GM21367 (cell line): ENCODE results near the gene HOXB3.

ENCODE experiments used
- ATAC-seq: cut with Tn5 transposase; IDR thresholded peaks from one replicate; pipeline ENCODE4 v1.9.1; 2021; ENCODE audit not compliant: unreplicated experiment

Gene HOXB3

DNA sequence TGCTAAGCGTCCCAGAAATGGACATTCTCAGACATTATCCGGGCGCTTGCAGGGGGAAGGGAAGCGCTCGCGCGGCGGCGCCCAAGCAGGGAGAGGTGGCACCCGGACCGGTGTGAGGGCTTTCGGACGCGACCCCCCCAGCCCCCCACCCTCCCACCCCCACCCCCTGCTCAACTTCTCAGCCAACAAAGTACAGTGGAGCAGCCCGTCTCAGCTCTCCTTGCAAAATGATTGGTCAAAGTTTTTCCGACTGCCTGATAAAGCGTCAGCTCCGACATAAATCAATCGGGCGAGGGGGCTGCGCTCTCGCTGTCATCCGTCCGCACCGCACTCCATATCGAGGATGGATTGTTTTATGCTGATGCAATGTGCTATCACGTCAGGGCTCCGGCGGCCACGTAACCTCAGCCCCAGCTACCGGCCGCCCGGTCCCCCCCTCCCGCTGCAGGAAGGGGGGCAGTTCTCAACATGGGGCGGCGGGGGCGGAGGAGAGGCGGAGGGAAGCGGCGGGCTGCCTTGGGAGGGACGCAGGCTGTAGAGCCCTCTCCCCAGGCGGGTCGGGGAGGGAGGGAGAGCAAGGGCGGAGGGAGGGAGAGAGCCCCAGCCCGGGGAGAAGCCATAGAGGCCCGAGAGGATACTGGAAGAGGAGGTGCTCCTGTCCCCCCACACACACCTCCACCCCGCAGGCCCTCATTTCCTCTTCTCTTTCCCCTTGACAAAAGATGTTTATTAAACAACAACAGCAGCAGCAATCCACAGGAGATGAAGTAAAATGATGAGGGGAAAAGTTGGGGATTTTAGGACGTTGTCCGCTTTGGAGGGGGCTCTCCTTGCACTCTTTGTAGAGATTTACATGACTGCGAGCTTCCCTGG is 36.4 kb upstream of the HOXB3 start, which contains the start of gene HOXB9:
TSS of gene HOXB9 (minus strand) at position 114 of the 873 bp plus-strand sequence. CDS start at position 25, 89 bp downstream.
- no peak for ATAC-seq

DNA sequence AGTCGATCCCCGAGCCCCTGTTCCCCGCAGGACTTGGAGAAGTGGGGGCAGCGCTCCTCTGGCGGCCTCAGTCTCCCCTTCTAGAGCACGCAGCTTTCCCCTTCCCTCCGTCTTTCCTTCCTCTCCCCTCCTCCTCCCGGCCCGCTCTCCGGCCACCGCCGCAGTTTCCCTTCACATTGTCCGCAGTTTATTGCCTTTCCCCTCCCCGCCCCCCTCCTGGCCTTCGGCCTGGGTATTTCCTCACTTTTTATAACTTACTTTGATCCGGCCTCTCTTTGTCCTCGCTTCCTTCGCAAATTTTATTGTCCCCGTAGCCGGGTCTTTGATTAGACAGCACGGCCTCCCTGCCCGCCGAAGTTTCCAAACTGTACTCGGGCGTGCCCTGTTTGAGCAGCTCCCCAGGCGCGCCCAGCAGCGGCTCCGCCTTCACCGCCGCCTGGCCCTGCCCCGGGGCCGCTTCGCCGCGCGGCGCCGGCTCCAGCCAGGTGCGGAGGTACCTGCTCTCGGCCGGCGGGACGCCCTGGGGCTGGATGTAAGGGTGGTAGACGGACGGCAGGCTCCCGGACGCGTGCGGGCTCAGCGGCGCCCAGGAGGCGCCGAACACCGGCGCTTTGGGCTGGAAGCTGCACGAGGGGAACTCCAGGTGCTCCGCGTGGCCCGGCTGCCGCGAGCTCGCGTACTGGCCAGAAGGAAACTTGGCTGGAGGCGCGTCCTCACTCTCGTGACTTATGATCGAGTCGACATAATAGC is 35.6 kb upstream of the HOXB3 start:
- ATAC-seq = no peak

DNA sequence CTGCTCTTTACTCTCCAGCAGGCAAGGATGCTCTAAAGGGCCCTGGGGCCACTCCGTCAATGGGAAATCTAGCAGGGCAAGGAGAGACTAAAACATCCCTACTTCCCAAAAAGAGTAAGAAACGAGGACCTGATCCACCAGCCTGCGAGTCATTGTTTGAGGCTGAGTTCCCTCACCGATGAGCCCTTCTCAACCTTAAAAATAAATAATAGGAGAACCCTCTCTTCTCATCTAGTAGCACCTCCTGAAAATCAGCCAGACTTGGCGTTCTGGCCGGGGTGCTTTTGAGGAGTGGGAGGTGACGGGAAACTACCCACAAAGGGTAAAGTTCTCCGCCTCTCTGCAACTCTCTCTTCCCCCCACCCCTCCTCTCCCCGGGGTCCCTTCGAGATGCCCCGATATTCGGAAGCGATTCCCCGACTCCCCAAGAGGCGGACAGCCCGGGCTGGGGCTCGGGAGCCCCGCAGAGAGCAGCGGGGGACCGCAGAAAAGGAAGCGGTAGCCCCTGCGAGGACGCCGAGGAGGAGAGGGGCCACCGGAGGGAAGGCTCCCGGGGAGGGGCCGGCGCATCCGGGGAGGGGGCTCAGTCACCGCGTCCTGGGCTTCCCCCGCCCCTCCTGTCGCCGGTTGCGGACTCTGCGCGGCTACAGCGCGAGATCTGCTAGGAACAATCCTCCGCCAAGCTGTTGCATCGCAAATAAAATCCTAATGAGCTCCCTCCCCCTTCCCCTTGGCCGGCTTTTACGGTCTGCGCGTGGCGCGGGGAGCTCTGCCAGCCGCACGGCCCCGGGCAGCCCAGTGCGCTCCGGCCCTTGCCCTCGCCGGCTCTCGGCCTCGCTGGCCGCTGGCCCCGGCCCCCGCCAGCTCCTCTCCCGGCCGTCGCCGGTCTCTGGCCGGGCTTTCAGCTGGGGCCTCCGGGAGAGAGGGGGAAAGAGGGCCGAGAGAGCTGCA is 34.8 kb upstream of the HOXB3 start:
- no peak for ATAC-seq

DNA sequence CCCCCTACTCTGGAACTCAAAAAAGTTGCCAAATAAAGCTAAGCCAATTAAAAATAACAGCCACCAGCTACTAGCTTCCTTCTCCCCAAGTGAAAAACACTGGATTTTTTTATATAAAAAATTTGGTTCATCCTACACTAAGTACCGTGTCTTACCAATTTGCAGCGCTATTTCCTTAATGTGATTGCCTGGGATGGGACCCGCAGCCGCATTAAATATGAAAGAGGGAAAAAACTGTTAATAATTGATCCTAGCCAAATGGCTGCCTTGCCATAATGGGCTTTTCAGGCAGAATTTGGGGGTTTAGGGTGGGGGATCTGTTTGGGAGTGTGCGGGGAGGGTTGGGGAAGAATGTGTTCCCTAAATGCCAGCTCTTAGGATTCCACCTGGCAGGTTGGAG is 34.1 kb upstream of the HOXB3 start:
- no peak for ATAC-seq

DNA sequence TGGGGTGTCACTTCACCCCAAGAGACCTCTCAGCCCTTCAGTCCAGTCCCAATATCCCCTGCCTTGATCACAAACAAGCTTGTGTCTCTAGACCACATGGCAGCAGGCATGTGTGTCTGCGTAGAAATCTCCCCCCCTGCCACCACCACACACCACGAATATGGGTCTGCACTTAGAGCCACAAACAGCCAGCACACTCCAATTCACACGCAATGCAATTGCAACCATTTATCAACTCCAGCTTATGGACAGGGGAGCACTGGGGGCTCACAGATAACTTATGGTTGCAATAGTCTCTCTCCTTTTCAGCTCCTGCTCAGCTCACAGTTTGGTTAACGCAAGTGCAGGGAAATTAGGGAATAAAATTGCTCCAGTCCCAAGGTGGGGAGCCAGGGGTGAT is 33.5 kb upstream of the HOXB3 start:
- ATAC-seq = no peak

DNA sequence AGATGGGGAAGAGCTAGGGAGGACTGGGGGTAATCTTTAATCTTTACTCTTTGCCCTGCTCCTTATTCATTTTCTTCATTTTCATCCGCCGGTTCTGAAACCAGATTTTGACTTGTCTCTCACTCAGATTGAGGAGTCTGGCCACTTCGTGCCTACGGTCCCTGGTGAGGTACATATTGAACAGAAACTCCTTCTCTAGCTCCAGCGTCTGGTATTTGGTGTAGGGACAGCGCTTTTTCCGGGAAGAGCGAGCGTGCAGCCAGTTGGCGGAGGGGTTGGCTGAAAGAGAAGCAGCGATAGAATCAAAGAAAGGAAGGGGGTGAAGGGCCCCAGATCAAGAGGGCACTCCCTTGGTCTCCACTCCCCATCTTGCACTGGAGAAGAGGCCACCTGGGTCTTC is 32.8 kb upstream of the HOXB3 start:
- no peak for ATAC-seq

DNA sequence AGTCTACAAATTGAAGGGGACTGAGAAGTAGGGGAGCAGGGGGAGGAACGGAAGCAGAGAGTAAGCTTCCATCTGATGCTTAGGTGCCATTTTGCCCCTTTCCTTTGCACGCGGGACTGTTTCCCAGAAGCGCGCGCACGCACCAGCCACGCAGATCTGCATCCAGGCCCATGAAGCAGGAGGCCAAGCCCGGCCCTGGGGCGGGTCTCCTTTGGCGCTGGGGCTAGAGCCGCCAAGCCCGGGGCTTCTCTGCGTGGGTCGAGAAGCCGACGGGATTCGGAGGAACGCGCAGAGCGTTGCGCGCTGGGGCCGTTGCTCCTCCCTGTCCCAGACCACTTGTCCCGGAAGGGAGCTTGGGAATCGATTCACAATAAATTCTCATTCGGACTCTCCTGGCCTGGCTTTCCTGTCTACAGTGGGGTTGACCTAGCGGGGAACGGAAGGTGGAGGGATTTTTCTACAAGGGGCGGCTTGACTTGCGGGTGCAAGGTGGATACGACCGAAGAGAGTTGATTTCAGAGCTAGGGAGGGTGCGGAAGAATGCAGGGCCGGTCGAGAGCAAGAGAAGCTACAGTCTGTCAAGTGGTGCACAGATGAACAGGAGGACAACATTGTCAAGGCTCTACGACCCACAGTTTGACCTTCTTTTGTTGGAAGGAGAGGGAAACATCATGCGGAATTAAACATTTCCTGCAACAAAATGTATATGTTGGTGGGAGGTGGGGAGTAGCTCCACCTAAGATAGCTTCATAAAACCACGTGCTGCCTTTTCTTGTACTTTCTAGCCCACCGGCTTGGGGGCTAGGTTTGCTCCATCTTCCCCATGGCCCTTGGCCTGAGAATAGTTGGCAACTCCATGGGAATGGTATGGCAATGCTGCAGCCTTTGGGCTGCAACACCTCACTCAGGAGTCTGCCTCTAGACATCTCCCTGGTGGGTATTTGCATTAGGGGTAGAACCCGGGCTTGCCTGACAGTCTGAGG is 31.7 kb upstream of the HOXB3 start:
- ATAC-seq = no peak

DNA sequence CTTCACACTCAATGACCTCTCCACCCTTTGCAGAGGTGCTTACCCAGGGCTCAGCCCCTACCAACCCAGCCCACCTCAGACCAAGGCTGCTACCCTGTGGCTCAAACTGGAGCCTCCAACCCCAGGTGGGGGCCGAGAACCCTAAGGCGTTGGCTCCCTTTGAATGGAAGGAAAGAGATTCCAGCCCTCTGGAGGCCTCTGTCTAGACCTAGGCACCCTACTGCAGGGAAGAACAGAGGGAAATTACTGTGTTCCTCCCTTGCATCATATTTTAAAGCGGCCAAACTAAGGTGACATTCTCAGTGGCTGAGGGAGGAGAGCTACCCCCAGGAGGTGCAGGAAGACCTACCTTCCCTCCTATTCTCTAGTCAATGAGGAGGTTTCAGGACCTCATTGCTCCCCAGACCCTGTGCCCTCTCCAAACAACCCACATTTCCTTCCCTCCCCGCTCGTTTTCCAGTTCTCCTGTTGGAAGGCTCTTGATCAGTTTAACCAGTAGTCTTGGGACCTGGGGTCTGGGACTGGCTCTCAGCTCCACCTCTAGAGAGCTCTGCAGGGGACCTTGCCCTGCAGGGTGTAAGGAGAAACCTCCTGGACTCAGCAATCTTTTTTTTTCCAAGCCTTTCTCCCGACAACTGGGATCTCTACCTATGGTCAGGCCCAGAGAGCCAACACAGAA is 30.6 kb upstream of the HOXB3 start:
- no peak for ATAC-seq

DNA sequence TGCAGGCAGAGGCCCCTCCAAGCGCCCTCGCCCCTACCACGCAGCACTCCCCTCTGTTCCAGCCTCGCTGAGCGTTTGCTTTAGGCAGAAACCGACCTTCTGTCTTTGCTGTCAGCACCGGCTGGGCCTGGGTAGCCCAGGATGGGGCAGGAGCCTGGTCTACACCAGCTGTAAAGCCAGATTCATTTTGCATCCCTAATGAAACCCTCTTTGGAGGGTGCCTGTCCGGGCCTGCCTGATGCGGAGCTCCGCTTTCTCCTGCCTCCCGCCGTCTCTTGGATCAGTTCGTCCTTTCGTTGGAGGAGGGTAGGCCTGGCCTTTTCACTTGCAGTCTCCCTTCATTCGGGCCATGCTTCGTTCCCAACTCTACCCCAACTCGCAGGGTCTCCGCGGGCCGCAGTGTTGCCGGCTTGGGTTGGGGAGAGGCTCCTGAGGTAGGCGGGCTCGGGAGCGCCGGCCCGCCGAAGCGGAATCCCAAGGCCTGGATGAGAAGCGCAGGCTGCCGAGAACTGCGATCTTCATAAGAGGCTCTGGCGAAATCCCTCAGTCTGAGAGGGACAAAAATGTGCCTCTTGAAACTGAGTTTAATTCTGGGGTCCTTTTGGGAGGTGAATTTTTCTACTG is 29.9 kb upstream of the HOXB3 start:
- ATAC-seq = no peak

DNA sequence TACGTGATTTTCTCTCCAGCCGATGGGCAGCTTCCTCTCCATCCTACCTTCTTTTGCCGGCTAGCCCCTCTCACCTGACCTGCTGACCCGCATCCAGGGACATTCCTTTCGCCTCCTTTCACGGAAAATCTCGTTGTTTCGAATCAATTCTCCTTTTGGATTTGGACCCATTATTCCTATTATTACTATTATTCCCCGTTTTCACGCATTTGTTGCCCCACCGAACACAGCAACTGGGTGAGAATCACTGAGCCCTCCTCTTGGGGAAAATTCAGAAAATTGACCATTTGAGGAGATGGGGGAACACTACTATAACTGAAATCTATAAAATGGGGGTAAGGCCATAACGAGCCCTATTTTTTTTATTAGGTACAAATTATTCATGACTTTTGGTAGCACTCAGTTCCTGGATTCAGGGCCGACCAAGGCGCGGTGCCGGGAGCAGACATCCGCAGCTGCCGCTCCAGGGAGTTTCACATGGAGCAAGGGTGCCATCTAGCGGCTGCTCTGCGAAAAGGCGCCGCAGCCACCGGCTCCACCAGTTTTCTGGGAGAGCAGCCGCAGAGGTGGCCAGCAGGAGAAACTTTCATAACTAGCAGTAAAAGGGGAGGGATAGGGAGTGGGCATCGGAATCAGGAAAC is 28.3 kb upstream of the HOXB3 start:
- no peak for ATAC-seq

DNA sequence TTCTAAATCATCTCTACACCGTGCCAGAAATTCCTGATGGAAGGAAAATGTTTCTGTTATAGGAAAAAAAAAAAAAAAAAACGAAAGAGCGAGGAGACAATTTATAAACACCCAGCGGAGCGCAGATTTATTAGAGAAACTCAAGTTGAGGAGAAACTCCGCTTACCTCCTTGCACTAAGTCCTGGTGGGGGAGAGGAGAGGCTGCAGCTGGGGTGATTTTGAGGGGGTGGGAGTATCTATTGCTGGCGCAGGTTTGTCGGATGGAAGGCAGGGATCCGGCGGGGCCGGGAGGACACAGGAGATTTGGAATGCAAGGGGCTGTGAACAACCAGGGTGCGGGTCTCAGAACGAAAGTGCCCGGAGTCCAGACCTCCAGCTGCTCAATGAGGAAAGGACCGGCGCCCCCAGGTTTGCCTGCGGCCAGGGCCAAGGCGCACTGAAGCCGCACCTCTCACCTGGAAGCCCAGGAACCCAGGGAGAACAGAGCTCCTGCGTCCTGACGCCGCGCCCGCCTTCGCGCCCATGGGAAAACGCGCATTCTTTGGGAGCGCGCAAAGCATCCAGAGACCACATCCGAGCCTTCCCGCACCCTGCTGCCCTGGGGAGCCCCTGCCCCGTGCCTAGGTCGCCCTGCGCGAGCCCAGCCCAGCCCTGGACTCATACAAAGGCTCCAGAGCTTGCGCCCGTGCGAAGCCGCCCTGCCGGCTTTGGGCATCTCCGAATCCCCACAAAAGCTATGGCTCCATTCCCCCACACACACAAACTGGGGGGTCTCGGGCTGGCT is 27.6 kb upstream of the HOXB3 start:
- no peak for ATAC-seq

DNA sequence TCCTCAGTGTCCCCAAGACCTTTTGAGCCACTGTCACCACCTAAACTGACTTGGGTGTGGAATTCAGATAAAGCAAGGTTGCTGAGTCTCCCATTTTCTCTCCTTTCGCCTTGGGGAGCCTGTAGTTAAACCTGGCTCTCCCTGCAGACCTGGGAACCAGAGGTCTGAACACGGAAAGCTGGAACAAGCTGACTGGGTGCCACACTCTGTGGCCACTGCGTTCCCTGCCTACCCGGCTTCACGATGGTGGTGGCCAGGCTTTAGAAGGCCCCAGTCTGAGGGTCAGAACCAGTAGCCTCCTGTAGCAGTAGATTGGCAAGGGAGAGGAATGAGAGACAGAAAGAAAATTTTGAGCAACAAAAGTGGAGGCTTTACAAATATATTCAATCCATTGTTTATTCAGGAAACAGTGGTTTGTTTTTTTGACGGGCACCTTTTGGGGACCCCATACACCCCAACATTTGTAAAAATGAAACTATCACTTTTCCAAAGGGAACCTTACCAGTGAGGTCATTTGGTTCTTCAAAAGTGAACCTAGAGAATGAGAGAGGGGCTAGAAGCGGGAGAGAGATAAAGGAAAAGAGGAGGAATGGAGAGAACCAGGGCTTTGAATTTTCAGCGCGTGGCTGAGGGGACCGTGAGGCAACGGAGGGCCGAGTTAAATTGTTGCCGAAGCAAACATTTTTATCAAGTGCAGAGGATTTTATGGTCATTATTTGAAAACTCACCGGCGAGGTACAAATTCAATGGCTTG is 26.9 kb upstream of the HOXB3 start:
- no peak for ATAC-seq

DNA sequence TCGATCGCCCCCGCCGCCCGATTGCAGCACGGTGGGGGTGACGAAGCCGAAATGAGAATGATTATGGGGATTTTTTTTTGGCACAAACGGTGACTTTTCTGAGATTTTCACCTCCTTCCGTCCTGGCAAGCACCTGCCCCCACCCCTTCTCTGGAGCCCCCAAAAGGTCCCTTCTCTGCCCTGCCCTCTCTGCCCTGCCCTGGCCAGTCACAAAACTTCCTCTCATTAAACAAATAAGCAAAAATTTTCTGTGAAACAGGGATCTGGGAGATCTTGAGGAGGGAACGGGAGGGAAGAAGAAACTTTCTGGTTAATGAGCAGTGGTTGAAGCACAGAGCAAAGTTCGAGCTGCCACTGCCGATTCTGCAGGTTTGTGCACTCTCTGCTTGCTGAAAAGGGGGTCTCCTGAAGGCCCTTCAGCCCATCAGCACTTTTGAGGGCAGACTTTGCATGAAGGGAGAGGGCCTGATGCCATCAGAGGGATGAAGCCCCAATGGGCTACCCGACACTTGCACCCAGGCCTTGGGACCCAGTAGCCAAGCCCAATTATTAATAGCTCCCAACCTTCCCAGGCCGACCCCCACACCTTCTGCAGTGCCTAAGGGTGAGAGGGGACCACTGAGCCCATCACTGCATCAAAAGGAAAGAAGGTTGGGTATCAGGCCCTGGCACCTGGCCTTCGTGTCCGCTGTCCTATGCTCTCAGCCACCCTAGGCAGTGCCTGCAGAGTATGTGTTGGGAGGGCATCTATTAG is 26.1 kb upstream of the HOXB3 start:
- ATAC-seq = no peak

DNA sequence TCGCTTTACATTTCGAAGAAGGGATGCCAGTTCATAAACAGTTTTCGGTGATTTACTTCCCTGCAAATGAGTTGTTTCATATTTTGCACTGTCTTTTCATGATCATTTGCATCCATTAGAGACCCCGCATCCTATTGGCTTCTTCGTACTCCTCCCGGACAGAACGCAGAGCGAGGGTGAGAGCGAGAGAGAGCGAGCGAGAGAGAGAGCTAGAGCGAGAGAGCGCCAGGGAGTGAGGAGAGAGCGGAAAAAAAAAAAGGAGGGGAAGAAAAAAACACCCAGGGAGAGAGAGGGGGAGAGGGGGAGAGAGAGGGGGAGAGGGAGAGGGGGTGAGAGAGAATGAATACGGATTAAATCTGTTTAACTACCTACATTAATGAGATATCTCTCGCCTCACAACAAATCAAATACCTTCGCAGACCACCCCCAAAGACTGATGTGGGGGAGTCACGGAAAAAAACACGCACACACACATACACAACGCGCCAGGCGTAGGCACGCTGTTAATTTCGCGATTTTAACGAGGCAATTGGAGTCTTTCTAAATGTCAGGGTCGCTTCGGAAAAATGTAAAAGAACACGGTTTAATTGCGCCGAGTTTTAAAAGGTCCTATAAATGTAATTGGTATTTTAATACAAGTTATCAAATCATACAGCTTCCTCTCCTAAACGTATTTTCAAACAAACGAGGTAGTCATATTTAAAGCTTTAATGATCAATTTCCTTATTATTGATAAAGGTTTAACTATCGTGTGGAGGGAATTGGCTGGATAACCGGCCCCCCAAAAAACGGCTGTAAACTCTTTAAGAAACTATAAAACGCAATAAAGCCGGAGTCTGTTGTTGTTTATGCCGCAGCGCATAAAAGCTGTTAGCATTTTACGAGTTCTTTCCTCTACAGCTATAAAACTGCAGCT is 25.3 kb upstream of the HOXB3 start, which contains the start of gene HOXB8:
TSS of gene HOXB8 (minus strand) at position 246 of the 916 bp plus-strand sequence. CDS start 588 bp downstream, outside the sequence.
- ATAC-seq = no peak
